ENCODE data around the gene GRIN1. TPM values are rescaled to one million over a fixed set of nuclear protein-coding genes. Genes with fewer than 3 reads are reported as not detected.

Gene GRIN1
- polyA plus RNA-seq, 1 donor = not detected

GRCh38 chr9:137164370-137165249, 25.7 kb downstream of the GRIN1 start:
- DNase-seq (ENCODE audit: low read depth) = no peak

DNA sequence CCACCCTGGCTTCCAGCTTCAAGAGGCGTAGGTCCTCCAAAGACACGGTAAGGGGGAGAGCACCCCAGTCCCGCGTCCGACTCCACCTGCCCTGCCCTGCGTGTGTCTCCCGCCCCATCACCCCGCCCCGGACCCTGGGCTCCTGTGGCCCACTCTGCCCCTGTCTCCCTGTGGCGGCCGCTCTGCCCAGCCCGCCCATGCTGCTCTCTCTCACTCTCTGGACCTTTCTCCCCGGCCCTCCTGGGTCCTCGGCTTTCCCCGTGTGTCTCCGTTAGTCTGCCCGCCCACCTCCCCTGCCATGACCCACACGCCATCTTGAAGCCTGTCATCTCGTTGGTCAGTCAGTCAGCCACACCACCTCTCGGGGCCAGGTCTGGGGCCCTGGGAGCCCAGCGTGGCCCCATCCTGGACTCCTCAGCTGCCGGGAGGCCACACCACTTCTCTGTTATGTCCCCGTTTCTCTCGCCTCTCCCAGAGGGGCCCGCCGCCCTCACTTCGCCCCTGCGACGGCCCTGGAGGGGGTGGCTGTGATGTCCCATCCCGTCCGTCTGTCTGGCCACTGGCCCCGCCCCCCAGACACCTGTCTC, 26.4 kb downstream of the GRIN1 start:
- DNase-seq (ENCODE audit: low read depth) = no peak

DNA sequence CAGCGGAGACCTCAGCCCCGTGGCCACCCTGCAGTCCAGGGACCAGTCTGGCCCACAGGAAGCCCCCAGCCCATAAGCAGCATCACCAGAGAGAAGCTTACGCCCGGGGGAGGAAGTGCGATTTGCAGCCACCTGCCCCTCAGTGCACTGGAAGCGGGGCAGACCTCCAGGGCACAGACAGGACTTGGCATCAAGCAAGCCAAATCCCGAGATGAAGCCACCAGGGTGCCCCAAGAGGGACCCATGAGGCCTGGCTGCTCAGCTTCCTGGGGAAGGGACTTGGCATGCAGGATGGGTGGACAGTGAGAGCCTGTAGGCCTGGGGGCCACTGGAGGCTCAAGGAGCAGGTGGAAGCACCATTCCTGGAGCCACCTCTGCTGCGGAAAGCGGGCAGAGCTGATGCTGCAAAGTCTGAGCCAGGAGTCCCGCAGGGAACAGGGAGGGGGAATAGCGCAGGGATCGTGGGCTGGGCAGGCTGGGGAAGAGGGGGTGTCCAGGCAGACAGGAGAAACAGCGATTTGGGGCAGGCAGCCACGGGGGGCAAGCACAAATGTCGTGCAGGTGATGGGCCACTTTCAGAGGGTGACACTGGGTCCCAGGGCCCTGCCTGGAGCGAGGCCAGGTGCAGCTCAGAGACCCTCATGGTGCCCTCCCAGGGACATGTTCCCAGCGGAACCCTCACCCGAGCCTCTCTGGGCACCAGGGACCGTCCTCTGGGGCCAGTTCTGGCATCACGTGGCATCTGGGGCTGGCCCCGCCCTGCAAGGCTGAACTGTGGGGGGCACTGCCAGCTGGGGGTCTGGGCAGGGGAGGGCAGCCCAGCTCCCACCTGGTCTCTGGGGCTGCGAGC, 27.7 kb downstream of the GRIN1 start:
- DNase-seq (ENCODE audit: low read depth) = no peak

GRCh38 chr9:137167277-137167746, 28.4 kb downstream of the GRIN1 start:
- DNase-seq (ENCODE audit: low read depth) = no peak

- no peak for DNase-seq (ENCODE audit: low read depth)
Observed at GRCh38 chr9:137167747-137168572, 29.0 kb downstream of the GRIN1 start.

DNA sequence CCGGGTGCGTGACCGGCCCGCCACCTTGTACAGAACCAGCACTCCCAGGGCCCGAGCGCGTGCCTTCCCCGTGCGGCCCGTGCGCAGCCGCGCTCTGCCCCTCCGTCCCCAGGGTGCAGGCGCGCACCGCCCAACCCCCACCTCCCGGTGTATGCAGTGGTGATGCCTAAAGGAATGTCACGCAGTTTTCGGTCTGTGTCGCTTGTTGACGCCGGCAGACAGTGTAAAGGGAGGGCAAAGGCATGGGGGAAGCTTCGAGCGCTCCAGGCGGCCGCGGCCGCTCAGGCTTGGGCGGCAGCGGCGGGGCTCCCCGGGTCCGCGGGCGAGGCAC, 29.6 kb downstream of the GRIN1 start:
- DNase-seq (ENCODE audit: low read depth) = no peak

- DNase-seq (ENCODE audit: low read depth) = no peak
Observed at GRCh38 chr9:137168904-137169856, 30.2 kb downstream of the GRIN1 start.

DNA sequence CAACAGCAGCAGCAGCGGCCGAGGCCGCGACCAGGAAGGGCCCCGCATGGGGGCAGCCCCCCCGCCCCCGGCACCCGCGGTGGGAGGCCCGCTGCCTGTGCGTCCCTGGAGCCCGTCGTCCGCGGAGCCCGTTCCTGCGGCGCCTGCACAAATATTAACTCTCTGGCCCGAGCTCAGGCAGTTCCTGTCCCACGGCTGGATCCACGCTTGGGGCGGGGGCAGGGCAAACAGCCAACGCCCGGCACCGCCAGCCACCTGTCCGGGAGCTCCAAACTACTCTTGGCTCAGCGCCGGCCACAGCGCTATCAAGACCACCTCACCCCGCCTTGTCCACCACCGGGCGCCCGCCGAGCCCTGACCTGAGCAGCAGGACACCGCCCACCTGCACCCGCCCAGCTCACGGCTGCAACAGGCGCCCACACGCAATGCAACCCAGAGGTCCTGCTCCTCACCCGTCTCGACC, 31.0 kb downstream of the GRIN1 start, which contains the start of gene LRRC26:
TSS of gene LRRC26 (minus strand) at position 156 of the 463 bp plus-strand sequence. CDS start at position 48, 108 bp downstream.
- no peak for DNase-seq (ENCODE audit: low read depth)

- DNase-seq (ENCODE audit: low read depth) = no peak
Observed at GRCh38 chr9:137170486-137171148, 31.7 kb downstream of the GRIN1 start.

DNA sequence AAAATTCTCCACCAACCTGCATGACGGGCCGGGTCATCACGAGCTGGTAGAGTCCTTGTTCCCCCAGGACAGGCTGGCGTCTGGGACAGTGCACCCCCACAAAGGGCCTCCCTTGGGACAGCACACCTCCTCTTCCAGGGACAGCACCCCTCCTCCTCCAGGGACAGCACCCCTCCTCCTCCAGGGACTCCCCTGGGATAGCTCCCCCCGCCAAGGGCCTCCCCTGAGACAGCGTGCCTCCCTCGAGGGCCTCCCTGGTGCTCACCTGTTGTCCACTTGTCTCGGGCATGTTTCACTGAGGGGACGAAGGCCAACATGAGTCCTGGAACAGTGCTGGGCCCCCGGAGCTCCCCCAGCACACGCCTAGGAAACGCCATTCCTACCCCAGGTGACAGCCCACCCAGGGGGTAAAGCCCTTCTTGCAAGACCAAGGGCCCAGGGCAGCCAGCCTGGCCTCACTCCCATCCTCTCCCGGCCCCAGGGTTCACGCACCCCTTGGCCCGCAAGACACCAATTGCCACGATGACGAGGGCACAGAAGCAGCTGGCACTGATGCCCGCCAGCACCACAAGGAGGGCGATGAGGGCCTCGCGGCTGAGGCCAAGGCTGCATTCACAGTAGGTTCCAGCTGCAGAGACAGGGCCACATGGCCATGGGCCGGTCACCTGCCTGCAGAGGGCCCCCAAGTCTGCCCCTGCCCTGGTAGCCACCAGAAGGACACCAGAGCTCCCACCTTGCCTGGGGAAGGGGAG, 32.4 kb downstream of the GRIN1 start:
- DNase-seq (ENCODE audit: low read depth) = no peak

- DNase-seq (ENCODE audit: low read depth) = no peak
Observed at GRCh38 chr9:137172901-137173795, 34.2 kb downstream of the GRIN1 start.

DNA sequence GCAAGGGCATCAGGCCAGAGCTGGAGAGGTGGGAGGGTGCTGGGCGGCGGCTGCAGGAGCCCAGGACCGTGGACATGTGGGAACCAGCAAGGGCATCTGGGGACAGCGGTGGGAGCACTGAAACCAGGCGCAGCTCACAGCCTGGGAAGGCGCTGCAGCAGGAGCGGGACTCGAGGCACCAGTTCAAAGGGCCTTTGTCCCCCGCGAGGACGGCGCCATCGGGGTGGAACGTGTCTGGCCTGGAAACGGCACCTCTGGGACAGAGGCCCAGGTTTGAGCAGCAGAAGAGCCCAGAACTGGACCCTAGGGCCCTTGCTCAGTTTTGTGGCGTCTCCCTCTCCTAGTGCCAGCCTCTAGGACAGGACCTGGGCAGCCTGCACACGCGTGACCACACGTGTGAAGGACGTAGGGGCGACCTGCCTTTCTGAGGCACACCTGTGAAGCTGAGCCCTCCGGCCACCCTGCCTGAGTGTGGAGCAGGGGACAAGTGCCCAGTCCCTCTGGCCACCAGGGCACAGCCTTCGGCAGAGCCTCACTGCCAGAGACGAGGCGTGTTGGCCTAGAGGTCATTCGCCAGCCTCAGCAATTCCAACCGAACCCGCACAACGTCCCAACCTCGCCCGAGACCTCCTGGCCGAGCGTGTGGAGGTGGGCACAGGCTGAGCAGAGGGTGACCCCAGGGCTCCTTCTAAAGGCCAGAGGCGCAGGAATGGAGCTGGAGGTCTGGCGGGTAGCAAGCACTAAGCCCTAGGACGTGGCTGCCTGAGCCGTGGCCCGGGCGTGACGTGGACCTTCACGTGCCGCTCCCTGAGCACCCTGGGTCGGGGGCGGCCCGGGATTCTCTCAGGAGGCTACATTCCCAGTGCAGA, 35.1 kb downstream of the GRIN1 start:
- DNase-seq (ENCODE audit: low read depth) = no peak

DNA sequence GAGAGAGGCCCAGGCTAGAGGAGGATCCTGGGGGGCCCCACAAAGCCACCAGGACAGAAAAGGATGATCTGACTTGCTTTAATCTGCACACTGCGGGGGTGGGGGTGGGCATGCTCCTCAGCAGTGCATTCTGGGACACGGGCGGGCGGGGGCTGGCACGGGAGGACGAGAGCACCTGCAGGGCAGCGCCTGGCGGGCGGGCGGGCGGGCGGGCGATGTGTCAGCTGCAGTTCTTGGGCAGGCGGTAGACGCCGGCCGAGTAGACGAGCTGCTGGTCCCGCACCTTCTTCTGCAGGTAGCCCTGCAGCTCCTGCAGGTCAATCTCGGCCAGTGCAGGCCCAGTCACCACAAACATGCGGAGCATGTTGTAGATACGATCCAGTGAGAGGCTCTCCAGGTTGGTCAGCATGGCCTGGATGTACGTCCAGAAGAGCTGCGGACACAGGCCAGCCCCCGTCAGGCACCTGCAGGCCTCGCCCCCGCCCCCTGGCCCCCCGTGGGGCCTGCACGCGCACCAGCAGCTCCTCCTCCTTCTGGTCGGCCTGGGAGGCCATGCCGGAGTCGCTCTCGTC, 35.9 kb downstream of the GRIN1 start:
- DNase-seq (ENCODE audit: low read depth) = no peak

GRCh38 chr9:137175345-137175961, 36.5 kb downstream of the GRIN1 start:
- no peak for DNase-seq (ENCODE audit: low read depth)

GRCh38 chr9:137176302-137177182, 37.6 kb downstream of the GRIN1 start:
- DNase-seq (ENCODE audit: low read depth) = no peak
